ENCODE results near the gene FRK. TPM values are rescaled to one million over a fixed set of nuclear protein-coding genes. Genes with fewer than 3 reads are reported as not detected.

FRK gene
- total RNA-seq, 2 donors from 2014 or later, result 1.4 to 2.9 TPM

DNA sequence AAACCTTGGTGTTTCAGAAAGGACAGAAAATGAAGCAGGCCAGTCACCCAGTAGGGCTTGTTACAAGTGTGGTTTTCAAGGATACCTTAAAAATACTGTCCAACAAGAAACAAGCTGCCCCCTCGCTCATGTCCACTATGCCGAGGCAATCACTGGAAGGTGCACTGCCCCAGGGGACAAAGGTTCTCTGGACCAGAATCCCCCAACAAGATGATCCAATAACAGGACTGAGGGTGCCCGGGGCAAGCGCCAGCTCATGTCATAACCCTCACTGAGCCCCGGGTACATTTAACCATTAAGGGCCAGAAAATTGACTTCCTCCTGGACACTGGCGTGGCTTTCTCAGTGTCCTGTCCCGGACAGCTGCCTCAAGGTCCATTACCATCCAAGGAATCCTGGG lies 33.4 kb upstream of the FRK start:
- Histone ChIP-seq H3K4me3 (ENCODE audit: low read length) (peak overlapping the region; percentile 58), H3K27me3 (ENCODE audit: control insufficient read depth, insufficient read depth, low read length, poor library complexity, severe bottlenecking) (no peaks in the 10 kb centered on the region), H3K4me1 (ENCODE audit: control insufficient read depth, insufficient read depth, low read length) (no peaks in the 10 kb centered on the region), H3K36me3 (ENCODE audit: control insufficient read depth, insufficient read depth, low read length) (peaks cover 8% of the 10 kb centered on the region), H3K27ac (ENCODE audit: low read depth, low read length) (no peak overlapping the region), H3K9me3 (ENCODE audit: control insufficient read depth, low read length) (peaks cover 44% of the 10 kb centered on the region), H3K9ac (ENCODE audit: extremely low read depth, low read length, poor library complexity, severe bottlenecking) (no peak overlapping the region)
- H3K27ac Mint-ChIP-seq, result no peak overlapping the region
- H3K9me3 Mint-ChIP-seq, result peaks cover 28% of the 10 kb centered on the region
- no peak for DNase-seq
- 94 to 100% methylated on average over 6 to 7 of the region's 7 CpGs for WGBS, 2 experiments (ENCODE audit: insufficient coverage in 1 of 2, insufficient read length in 1 of 2)
- H3K4me3 Mint-ChIP-seq, result no peak overlapping the region
- peaks cover 14% of the 10 kb centered on the region for H3K4me1 Mint-ChIP-seq
- H3K36me3 Mint-ChIP-seq (ENCODE audit: low read depth), result peaks cover 20% of the 10 kb centered on the region
- H3K27me3 Mint-ChIP-seq (ENCODE audit: insufficient read depth), result no peaks in the 10 kb centered on the region
- TF ChIP-seq, protein P1, sequence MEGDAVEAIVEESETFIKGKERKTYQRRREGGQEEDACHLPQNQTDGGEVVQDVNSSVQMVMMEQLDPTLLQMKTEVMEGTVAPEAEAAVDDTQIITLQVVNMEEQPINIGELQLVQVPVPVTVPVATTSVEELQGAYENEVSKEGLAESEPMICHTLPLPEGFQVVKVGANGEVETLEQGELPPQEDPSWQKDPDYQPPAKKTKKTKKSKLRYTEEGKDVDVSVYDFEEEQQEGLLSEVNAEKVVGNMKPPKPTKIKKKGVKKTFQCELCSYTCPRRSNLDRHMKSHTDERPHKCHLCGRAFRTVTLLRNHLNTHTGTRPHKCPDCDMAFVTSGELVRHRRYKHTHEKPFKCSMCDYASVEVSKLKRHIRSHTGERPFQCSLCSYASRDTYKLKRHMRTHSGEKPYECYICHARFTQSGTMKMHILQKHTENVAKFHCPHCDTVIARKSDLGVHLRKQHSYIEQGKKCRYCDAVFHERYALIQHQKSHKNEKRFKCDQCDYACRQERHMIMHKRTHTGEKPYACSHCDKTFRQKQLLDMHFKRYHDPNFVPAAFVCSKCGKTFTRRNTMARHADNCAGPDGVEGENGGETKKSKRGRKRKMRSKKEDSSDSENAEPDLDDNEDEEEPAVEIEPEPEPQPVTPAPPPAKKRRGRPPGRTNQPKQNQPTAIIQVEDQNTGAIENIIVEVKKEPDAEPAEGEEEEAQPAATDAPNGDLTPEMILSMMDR (conservative IDR thresholded peaks at IDR 0.05), result no peak

DNA sequence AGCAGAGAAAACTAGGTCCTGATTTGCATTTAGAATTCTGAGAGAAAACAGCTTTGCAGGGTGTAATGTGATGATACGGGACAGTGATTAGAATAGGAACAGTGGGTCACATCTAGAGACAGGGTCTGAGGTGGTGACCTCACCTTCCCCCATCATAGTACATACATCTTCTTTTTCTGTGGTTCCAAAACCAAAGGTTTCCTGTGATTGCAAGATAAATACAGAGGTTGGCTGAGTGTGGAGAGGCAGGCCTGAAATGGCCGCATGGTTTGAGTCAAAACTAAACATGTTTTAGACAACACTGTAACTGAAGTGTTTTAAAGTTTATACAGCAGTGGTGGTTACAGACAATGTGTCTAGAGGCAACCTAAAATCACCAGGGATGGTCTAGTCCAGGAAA lies 29.6 kb upstream of the FRK start:
- TF ChIP-seq, protein P1 (conservative IDR thresholded peaks at IDR 0.05), result no peak
- no peak overlapping the region for H3K9ac ChIP-seq (ENCODE audit: extremely low read depth, low read length, poor library complexity, severe bottlenecking)

DNA sequence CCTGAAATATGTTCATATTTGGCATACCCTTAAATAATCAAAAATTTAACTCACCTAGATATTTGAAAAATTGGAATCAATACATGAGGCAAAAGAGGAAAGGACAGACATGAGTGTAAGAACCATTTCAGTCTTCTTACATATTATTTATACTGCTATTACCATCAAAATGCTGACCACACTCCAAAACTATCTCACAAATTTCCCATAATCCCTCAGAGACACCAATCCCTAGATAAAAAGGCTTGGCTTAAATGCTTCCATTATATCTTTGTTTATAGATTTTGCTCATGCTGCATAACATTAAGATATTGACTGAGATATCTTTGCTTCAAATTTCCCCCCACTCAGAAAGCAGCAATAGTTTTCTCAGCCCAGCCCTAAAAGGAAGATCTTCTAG lies 28.3 kb upstream of the FRK start:
- H3K27me3 ChIP-seq (ENCODE audit: control insufficient read depth, insufficient read depth, low read length, poor library complexity, severe bottlenecking), result no peaks in the 10 kb centered on the region
- peaks cover 9% of the 10 kb centered on the region for H3K4me1 Mint-ChIP-seq
- peaks cover 6% of the 10 kb centered on the region for H3K36me3 Mint-ChIP-seq (ENCODE audit: low read depth)
- no peaks in the 10 kb centered on the region for H3K36me3 ChIP-seq (ENCODE audit: control insufficient read depth, insufficient read depth, low read length)
- H3K27ac Mint-ChIP-seq, result no peak overlapping the region
- H3K9me3 Mint-ChIP-seq, result peaks cover 4% of the 10 kb centered on the region
- H3K27ac ChIP-seq (ENCODE audit: low read depth, low read length), result no peak overlapping the region
- no peaks in the 10 kb centered on the region for H3K27me3 Mint-ChIP-seq (ENCODE audit: insufficient read depth)
- no peak overlapping the region for H3K9ac ChIP-seq (ENCODE audit: extremely low read depth, low read length, poor library complexity, severe bottlenecking)
- TF ChIP-seq, protein P1 (conservative IDR thresholded peaks at IDR 0.05), result no peak
- no peaks in the 10 kb centered on the region for H3K4me1 ChIP-seq (ENCODE audit: control insufficient read depth, insufficient read depth, low read length)
- H3K4me3 ChIP-seq (ENCODE audit: low read length), result no peak overlapping the region
- no peak overlapping the region for H3K4me3 Mint-ChIP-seq
- DNase-seq, result no peak
- H3K9me3 ChIP-seq (ENCODE audit: control insufficient read depth, low read length), result peaks cover 15% of the 10 kb centered on the region

More for the DNA sequence above, 29.6 kb upstream of the FRK start:
- no peak for DNase-seq
- Mint-ChIP-seq H3K4me3 (no peak overlapping the region), H3K27ac (no peak overlapping the region), H3K9me3 (peaks cover 12% of the 10 kb centered on the region), H3K4me1 (peaks cover 9% of the 10 kb centered on the region), H3K27me3 (ENCODE audit: insufficient read depth) (no peaks in the 10 kb centered on the region), H3K36me3 (ENCODE audit: low read depth) (peaks cover 6% of the 10 kb centered on the region)
- WGBS, 2 experiments (ENCODE audit: insufficient coverage in 1 of 2, insufficient read length in 1 of 2), result 89 to 92% methylated on average over 1 to 2 of the region's 2 CpGs
- H3K36me3 ChIP-seq (ENCODE audit: control insufficient read depth, insufficient read depth, low read length), result no peaks in the 10 kb centered on the region
- peaks cover 28% of the 10 kb centered on the region for H3K9me3 ChIP-seq (ENCODE audit: control insufficient read depth, low read length)
- H3K27ac ChIP-seq (ENCODE audit: low read depth, low read length), result no peak overlapping the region
- no peaks in the 10 kb centered on the region for H3K4me1 ChIP-seq (ENCODE audit: control insufficient read depth, insufficient read depth, low read length)
- H3K27me3 ChIP-seq (ENCODE audit: control insufficient read depth, insufficient read depth, low read length, poor library complexity, severe bottlenecking), result no peaks in the 10 kb centered on the region
- no peak overlapping the region for H3K4me3 ChIP-seq (ENCODE audit: low read length)
